Natural killer cell (primary cell): ENCODE results near the gene C12orf56. TPM values are rescaled to one million over a fixed set of nuclear protein-coding genes. Genes with fewer than 3 reads are reported as not detected.

ENCODE experiments used
- ATAC-seq, 3 donors: fragments of 150-1000 bp in 2 of 3; fragments of 200-7000 bp in 1 of 3; cut with Tn5 transposase; 1 replicate in 1 of 3; 2 replicates in 2 of 3; pipeline ENCODE4 v1.10.0; 2021; ENCODE audit warnings: mild to moderate bottlenecking in 2 of 3, moderate library complexity in 2 of 3
- DNase-seq, 2 donors: peaks; one replicate each; pipeline versions ENCODE4 v3.0.0 to v3.0.0-alpha.2; 2013 to 2021; ENCODE audit warnings: mixed read lengths in 1 of 2
- H3K27ac ChIP-seq: one replicate; pipeline ENCODE4 v1.5.1; 2013; ENCODE audit warnings: mild to moderate bottlenecking, low read length
- H3K27me3 ChIP-seq: one replicate; pipeline ENCODE4 v1.6.1; 2013; ENCODE audit warnings: low read length; ENCODE audit not compliant: control insufficient read depth, insufficient read depth
- H3K36me3 ChIP-seq: one replicate; pipeline ENCODE4 v1.6.1; 2013; ENCODE audit warnings: low read length; ENCODE audit not compliant: control insufficient read depth, insufficient read depth
- H3K4me1 ChIP-seq: one replicate; pipeline ENCODE4 v1.6.1; 2013; ENCODE audit warnings: low read length; ENCODE audit not compliant: control insufficient read depth, insufficient read depth
- H3K4me3 ChIP-seq: one replicate; pipeline ENCODE4 v1.5.1; 2013; ENCODE audit warnings: low read length
- H3K9me3 ChIP-seq: one replicate; pipeline ENCODE4 v1.6.1; 2013; ENCODE audit warnings: low read length; ENCODE audit not compliant: control insufficient read depth, insufficient read depth
- H3K27ac Mint-ChIP-seq, 2 donors: one replicate each; pipeline ENCODE4 v1.8.0; 2022; ENCODE audit warnings: mild to moderate bottlenecking in 2 of 2, mixed read lengths in 2 of 2, moderate library complexity in 1 of 2
- H3K27me3 Mint-ChIP-seq, 2 donors: one replicate each; pipeline ENCODE4 v1.8.0; 2022; ENCODE audit warnings: low read depth in 2 of 2, mixed read lengths in 2 of 2
- H3K36me3 Mint-ChIP-seq: one replicate; pipeline ENCODE4 v1.8.0; 2022; ENCODE audit warnings: mixed read lengths
- H3K4me1 Mint-ChIP-seq, 2 donors: one replicate each; pipeline ENCODE4 v1.8.0; 2022; ENCODE audit warnings: mixed read lengths in 2 of 2
- H3K4me3 Mint-ChIP-seq: one replicate; pipeline ENCODE4 v1.8.0; 2022; ENCODE audit warnings: mild to moderate bottlenecking, moderate library complexity, mixed read lengths
- H3K9me3 Mint-ChIP-seq, 2 donors: one replicate each; pipeline ENCODE4 v1.8.0; 2022; ENCODE audit warnings: mixed read lengths in 2 of 2
- WGBS: methylation state at CpG from one replicate; pipeline ENCODE4 v1.1.7; 2013; ENCODE audit warnings: missing lambda C conversion rate; ENCODE audit not compliant: insufficient coverage; 5-methylcytosine and 5-hydroxymethylcytosine counted together
- intact Hi-C: fragments of 100-400 bp; cut with micrococcal nuclease; formaldehyde crosslinking; loops from one replicate; pipeline ENCODE4 v1.14.2; 2022
- total RNA-seq, 4 donors: library from RNA; stranded (reverse); fragments of 120-200 nt in 1 of 4; gene quantifications; one replicate each; pipeline versions ENCODE4 v1.2.3 to v1.2.4, GENCODE V29; 2013 to 2022
- TF ChIP-seq, protein P1 (sequence below): fragments of 200-600 bp; IDR thresholded peaks from one replicate; pipeline ENCODE4 v1.8.0; 2022; ENCODE audit warnings: antibody characterized with exemption

The C12orf56 gene
- total RNA-seq, 3 donors from 2014 or later (not counting 1 experiment from before 2014, with no cell fraction given), result not detected

DNA sequence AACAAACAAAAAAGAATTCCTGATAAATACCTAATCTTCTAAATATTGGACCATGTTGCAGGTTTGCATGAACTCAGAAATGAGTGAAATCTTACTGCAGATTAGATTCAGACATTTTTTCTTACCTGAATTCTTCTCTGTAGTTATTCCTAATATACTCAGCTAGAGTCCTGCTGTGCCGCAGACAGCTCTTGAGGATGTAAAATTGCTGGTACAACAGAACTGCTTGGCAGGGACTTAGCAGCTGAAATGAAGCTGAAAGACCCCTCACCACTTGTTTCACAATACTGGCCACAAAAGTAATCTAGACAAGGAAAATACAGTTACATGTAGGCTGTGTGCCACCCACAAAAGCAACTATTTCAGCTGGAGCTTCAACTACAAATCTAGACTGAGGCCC lies 120.1 kb downstream of the C12orf56 start:
- H3K36me3 Mint-ChIP-seq, result no peaks in the 10 kb centered on the region
- H3K9me3 ChIP-seq, result no peaks in the 10 kb centered on the region
- H3K4me3 ChIP-seq, result no peak overlapping the region
- intact Hi-C loops, result no loop called here
- DNase-seq (no peak), ATAC-seq (no peak)
- no peaks in the 10 kb centered on the region for H3K27me3 ChIP-seq
- peaks cover 5 to 7% of the 10 kb centered on the region in 2 donors for H3K4me1 Mint-ChIP-seq
- H3K27me3 Mint-ChIP-seq, result peaks cover 3 to 13% of the 10 kb centered on the region in 2 donors
- WGBS, result 100% methylated on average over 1 of the region's 1 CpG
- no peaks in the 10 kb centered on the region for H3K9me3 Mint-ChIP-seq
- TF ChIP-seq, protein P1, sequence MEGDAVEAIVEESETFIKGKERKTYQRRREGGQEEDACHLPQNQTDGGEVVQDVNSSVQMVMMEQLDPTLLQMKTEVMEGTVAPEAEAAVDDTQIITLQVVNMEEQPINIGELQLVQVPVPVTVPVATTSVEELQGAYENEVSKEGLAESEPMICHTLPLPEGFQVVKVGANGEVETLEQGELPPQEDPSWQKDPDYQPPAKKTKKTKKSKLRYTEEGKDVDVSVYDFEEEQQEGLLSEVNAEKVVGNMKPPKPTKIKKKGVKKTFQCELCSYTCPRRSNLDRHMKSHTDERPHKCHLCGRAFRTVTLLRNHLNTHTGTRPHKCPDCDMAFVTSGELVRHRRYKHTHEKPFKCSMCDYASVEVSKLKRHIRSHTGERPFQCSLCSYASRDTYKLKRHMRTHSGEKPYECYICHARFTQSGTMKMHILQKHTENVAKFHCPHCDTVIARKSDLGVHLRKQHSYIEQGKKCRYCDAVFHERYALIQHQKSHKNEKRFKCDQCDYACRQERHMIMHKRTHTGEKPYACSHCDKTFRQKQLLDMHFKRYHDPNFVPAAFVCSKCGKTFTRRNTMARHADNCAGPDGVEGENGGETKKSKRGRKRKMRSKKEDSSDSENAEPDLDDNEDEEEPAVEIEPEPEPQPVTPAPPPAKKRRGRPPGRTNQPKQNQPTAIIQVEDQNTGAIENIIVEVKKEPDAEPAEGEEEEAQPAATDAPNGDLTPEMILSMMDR, result no peak
- H3K36me3 ChIP-seq, result no peaks in the 10 kb centered on the region
- H3K4me3 Mint-ChIP-seq, result no peak overlapping the region
- H3K27ac ChIP-seq, result no peak overlapping the region
- H3K4me1 ChIP-seq, result no peaks in the 10 kb centered on the region
- no peak overlapping the region for H3K27ac Mint-ChIP-seq

DNA sequence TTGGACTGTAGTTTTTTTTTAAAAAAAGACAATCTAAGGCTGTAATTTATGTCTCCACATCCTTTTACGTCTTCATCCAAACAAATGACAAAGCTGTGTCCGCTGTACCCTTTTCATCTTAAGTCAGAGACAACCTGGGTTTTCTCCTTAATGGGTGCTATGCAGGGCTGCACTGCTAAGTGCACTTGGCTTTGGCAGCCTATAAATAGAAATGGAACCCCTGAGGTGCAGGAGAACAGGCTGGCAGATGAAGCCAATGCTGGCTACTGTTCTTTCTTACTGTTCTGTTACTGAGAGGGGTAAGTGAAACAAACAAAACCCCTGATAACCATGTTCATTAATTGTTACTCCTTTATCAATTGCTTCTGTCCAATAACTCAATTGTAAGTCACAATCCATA lies 121.4 kb downstream of the C12orf56 start:
- no peak overlapping the region for H3K4me3 Mint-ChIP-seq
- no peak overlapping the region for H3K27ac Mint-ChIP-seq
- peaks cover 3 to 23% of the 10 kb centered on the region in 2 donors for H3K27me3 Mint-ChIP-seq
- no peak for DNase-seq
- no peak overlapping the region for H3K4me3 ChIP-seq
- no peak overlapping the region for H3K27ac ChIP-seq
- H3K9me3 ChIP-seq, result no peaks in the 10 kb centered on the region
- no peaks in the 10 kb centered on the region for H3K9me3 Mint-ChIP-seq
- ATAC-seq, result no peak
- H3K27me3 ChIP-seq, result no peaks in the 10 kb centered on the region
- TF ChIP-seq, protein P1, result no peak
- peaks cover 5 to 7% of the 10 kb centered on the region in 2 donors for H3K4me1 Mint-ChIP-seq
- 44% methylated on average over 2 of the region's 2 CpGs for WGBS
- H3K36me3 Mint-ChIP-seq, result no peaks in the 10 kb centered on the region
- H3K4me1 ChIP-seq, result no peaks in the 10 kb centered on the region
- no peaks in the 10 kb centered on the region for H3K36me3 ChIP-seq
- intact Hi-C loops, result no loop called here

DNA sequence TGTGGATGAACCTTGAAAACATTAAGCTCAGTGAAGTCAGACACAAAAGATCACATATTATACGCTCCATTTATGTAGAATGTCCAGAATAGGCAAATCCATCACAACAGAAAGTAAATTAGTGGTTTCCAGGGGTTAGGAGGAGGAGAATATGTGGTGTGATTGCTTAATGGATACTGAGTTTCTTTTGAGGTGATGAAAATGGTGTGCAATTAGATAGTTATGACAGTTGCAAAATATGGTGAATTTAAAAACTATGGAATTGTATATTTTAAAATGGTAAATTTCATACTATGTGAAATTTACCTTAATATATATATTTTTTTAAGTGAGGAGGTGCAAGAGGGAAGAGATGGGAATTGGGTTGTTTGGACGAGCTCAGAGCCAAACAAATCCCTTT lies 122.1 kb downstream of the C12orf56 start:
- Histone ChIP-seq H3K27me3 (no peaks in the 10 kb centered on the region), H3K36me3 (no peaks in the 10 kb centered on the region), H3K27ac (no peak overlapping the region), H3K9me3 (no peaks in the 10 kb centered on the region), H3K4me1 (no peaks in the 10 kb centered on the region), H3K4me3 (no peak overlapping the region)
- 0% methylated on average over 1 of the region's 2 CpGs for WGBS
- Mint-ChIP-seq H3K36me3 (no peaks in the 10 kb centered on the region), H3K27me3 (peaks cover 3 to 23% of the 10 kb centered on the region in 2 donors), H3K4me3 (no peak overlapping the region), H3K27ac (no peak overlapping the region), H3K9me3 (no peaks in the 10 kb centered on the region), H3K4me1 (peaks cover 5 to 7% of the 10 kb centered on the region in 2 donors)
- intact Hi-C loops, result no loop called here
- DNase-seq (no peak), ATAC-seq (no peak)
- TF ChIP-seq, protein P1, result no peak

DNA sequence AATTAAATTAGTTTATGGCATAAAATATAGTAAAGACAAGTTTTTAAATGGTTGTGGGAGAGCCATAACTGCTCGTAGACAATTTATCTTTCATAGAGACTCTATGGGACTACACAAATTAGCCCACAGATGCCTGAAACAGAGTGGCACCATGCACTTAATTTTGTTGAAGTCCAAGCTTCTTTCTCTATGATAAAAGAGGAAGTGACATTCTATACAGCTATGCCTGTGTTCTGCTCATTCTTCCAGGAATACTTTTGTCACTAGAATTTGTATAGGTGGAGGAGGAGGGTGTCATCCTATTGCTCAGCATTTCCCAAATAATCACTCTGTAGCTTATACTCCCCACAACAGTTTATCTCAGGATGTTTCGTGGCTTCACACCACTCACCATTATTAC lies 124.7 kb downstream of the C12orf56 start:
- Histone ChIP-seq H3K27me3 (no peaks in the 10 kb centered on the region), H3K27ac (no peak overlapping the region), H3K36me3 (no peaks in the 10 kb centered on the region), H3K9me3 (no peaks in the 10 kb centered on the region), H3K4me1 (no peaks in the 10 kb centered on the region), H3K4me3 (no peak overlapping the region)
- WGBS, result 71% methylated on average over 1 of the region's 2 CpGs
- intact Hi-C loops, result no loop called here
- Mint-ChIP-seq H3K4me3 (no peak overlapping the region), H3K27me3 (peaks cover 3 to 23% of the 10 kb centered on the region in 2 donors), H3K27ac (no peak overlapping the region), H3K9me3 (no peaks in the 10 kb centered on the region), H3K36me3 (no peaks in the 10 kb centered on the region), H3K4me1 (peaks cover 5 to 7% of the 10 kb centered on the region in 2 donors)
- DNase-seq (no peak), ATAC-seq (peak in 1 of 3 donors; percentile 21)
- TF ChIP-seq, protein P1, result no peak
